D721Med (cell line): Measurements from ENCODE around the gene ATP4A.

Source experiments
- DNase-seq: peaks from one replicate; pipeline ENCODE4 v3.0.0; 2011; ENCODE audit warnings: low spot score; ENCODE audit not compliant: insufficient read length
- FAIRE-seq: peaks from 2 replicates; lab custom pipeline; 2011; peaks lifted over from hg19 to GRCh38; lab: Jason Lieb, UNC
- TF ChIP-seq, protein P1 (sequence below): IDR thresholded peaks from 2 replicates; pipeline ENCODE4 v1.5.1; 2012; ENCODE audit warnings: mild to moderate bottlenecking, control low read depth; ENCODE audit not compliant: insufficient read depth; ENCODE audit errors: missing control alignments

ATP4A gene

DNA sequence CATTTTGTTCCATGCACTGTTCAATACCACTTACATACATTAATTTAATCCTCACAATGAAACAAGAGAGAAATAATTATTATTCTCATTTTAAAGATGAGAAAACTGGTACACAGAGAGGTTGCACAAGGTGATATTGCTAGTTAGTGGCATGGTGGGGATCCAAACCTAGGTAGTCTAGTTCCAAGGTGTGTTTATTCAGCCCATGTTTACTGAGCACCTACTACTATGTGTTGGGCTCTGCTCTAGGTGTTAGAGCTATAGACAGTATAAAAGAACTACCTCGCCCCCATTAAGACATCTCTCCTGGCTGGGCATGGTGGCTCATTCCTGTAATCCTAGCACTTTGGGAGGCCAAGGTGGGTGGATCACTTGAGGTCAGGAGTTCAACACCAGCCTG, 19.3 kb upstream of the ATP4A start:
- FAIRE-seq: no peak
- TF ChIP-seq, protein P1, sequence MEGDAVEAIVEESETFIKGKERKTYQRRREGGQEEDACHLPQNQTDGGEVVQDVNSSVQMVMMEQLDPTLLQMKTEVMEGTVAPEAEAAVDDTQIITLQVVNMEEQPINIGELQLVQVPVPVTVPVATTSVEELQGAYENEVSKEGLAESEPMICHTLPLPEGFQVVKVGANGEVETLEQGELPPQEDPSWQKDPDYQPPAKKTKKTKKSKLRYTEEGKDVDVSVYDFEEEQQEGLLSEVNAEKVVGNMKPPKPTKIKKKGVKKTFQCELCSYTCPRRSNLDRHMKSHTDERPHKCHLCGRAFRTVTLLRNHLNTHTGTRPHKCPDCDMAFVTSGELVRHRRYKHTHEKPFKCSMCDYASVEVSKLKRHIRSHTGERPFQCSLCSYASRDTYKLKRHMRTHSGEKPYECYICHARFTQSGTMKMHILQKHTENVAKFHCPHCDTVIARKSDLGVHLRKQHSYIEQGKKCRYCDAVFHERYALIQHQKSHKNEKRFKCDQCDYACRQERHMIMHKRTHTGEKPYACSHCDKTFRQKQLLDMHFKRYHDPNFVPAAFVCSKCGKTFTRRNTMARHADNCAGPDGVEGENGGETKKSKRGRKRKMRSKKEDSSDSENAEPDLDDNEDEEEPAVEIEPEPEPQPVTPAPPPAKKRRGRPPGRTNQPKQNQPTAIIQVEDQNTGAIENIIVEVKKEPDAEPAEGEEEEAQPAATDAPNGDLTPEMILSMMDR: no peak
- no peak for DNase-seq

DNA sequence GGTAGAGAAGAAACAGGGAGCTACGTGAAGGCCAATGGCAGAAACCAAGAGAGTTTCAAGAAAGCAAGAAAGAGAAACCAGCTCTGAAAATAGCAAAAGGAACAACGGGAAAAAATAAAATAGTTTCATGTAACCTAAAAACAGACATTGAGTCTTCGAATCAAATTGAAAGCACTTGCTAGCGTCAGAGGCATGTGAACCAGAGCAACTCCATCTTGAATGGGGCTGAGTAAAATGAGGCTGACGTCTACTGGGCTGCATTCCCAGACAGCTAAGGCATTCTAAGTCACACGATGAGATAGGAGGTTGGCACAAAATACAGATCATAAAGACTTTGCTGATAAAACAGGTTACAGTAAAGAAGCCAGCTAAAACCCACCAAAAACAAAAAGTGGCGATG, 15.2 kb upstream of the ATP4A start:
- DNase-seq: no peak
- TF ChIP-seq, protein P1: no peak
- FAIRE-seq: no peak

DNA sequence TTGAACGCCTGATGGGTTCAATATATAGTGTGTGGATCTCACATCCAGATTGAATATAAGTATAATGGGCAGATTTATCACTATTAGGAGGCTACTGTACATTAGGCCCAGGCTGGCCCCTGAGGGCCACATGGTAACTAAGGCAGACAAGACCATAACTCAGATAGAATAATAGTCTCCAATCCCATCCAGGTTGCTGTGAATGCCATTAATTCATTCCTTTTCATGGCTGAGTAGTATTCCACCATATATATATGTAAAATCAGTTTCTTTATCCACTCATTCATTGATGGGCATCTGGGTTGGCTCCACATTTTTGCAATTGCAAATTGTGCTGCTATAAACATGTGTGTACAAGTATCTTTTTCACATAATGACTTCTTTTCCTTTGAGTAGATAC, 14.5 kb upstream of the ATP4A start:
- no peak for FAIRE-seq
- DNase-seq: no peak

DNA sequence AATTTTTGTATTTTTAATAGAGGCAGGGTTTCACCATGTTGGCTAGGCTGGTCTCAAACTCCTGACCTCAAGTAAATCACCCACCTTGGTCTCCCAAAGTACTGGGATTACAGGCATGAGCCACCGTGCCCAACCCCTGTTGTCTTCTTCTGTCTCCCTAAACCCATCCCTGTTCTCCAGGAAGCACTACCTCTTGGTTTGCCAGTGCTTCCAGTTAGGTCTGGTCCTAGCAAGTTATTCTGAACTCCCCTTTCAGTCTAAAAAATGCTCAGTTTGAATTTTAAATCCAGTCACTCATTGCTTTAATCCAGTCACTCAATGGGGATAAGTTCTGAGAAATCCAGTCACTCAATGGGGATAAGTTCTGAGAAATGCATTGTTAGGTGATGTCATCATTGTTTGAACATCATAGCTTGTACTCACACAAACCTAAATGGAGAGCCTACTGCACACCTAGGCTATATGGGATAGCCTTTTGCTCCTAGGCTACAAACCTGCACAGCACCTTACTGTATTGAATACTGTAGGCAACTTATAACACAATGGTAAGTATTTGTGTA, 8.0 kb upstream of the ATP4A start:
- DNase-seq: no peak
- FAIRE-seq: no peak
- TF ChIP-seq, protein P1: no peak

More for the DNA sequence above, 14.5 kb upstream of the ATP4A start:
- TF ChIP-seq, protein P1: no peak

DNA sequence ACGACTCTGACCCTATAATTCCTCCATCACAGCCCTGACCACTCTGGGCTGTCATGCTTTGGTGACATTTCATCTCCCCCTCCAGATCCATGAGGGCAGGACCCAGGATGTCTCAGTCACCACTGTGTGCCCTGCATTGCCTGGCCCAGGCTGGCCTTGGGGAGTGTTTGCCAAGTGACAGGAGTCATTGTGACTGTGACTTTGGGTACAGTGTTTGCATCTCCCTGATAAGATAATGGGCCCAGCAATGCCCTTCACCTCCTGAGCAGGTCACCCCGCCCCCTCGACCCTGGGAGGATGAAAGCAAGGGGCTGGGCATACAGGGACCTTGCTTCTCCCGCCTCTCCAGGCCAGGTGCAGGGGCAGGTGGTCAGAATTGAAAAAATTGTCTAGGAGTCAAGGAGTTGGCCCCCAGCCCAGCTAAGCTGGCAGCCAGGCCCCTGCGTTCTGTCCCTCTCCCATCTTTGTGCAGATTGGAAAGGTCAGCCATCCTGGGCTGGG, 5.9 kb upstream of the ATP4A start:
- TF ChIP-seq, protein P1: no peak
- DNase-seq: no peak
- FAIRE-seq: no peak

DNA sequence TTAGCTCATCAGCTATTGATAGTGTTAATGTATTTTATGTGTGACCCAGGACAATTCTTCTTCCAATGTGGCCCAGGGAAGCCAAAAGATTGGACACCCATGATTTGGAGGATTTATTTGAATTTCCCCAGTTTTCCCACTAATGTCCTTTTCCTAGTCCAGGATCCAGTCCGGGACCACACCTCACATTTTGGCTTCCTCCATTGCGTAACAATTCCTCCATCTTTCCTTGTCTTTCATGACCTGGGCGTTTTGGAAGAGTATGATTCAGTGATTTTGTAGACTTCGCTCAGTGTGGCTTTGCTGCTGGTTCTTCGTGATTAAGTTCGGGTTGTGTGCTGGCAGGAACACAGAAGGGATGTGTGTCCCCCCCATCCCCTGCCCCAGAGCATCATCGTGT, 3.3 kb upstream of the ATP4A start:
- DNase-seq (no peak), FAIRE-seq (no peak)
- TF ChIP-seq, protein P1: no peak

DNA sequence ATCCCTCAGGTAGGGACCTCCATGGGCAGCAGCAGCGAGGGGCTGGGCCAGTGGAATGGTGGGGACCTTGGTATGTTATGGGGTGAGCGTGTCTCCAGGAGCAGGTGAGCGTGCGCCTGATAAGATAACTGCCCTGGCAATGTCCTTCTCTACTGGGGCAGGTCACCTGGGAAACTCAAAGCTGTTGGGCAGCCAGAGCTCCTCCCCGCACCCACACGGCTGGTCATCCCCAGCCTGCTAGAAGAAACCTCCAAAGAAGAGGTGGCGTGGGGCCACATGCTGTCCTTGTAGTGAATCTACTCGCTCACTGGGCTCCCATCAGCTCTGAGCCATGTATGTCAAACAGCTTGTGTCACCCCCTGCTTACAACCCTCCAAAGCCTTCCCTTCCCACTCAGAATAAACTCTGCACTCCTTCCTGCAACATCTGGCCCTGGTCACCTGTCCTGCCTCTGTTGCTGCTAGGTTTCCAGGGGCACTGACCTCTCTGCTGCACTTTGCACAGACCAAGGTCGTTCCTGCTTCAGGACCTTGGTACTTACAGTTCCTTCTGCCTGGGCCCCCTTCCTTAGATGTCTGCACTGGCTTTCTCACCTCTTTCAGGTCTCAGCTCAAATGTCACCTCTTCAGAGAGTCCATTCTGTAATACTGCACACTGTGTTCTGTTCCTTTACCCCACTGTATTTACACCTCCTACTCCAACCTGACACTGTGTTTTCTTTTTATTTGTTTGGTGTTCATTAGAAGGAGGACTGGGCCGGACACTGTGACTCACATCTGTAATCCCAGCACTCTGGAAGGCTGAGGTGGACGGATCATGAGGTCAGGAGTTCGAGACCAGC, 1.8 kb upstream of the ATP4A start:
- no peak for FAIRE-seq
- TF ChIP-seq, protein P1: no peak
- no peak for DNase-seq
